ENCODE data around the gene TSPAN3. TPM values are rescaled to one million over a fixed set of nuclear protein-coding genes. Genes with fewer than 3 reads are reported as not detected.

Gene TSPAN3
- total RNA-seq, 4 donors from 2014 or later = 77.3 to 114 (median 87.0) TPM

DNA sequence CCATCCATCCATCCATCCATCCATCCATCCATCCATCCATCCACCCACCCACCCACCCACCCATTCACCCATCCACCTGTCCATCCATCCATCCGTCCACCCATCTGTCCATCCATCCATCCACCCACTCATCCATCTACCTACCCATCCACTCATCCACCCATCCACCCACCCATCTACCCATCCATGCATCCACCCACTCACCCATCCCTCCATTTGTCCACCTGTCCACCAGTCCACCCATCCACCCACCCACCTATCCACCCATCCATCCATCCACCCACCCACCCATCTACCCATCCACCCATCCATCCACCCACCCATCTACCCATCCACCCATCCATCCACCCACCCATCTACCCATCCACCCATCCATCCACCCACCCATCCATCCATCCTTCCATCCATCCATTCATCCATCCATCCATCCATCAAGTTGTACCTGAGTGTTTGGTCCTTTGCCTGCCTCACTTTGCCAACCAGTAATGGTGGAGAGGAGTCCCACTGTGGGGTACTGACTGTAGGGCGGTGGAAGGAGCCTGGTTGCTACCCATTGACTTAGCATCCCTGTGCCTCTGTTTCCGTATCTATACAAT lies 58.7 kb downstream of the TSPAN3 start:
- peaks cover 0 to 33% (median 0%) of the 10 kb centered on the region in 3 donors for H3K4me1 ChIP-seq
- intact Hi-C loops (cut with DNase I) = no loop called here
- DNase-seq = no peak

DNA sequence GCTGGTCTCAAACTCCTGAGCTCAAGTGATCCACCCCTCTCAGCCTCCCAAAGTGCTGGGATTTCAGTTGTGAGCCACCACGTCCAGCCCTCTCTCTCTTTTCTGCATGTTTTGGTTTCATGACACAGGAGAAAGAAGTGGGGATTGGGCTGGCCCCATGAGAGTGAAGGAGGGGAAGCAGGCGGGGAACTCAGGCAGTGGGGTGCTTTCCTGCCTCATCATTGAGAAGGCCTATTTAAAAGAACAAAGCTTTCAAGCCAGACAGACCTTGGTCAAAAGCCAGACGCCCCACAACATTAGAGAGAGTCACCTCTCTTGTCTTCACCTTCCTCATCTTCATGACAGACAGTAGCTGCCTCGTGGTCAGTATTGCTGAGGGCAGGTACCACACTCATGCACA lies 60.1 kb downstream of the TSPAN3 start:
- WGBS, 2 donors = 50 to 60% methylated on average over 1 to 2 of the region's 4 CpGs
- H3K27ac ChIP-seq = no peak overlapping the region
- H3K36me3 ChIP-seq = no peaks in the 10 kb centered on the region
- TF ChIP-seq CTCF (IDR thresholded peaks at IDR 0.05) = no peak
- TF ChIP-seq POLR2A (IDR thresholded peaks at IDR 0.05) = no peak
- intact Hi-C loops (cut with DNase I) = no loop called here
- no peak for DNase-seq
- H3K4me3 ChIP-seq = no peak overlapping the region
- no peaks in the 10 kb centered on the region for H3K9me3 ChIP-seq
- no peaks in the 10 kb centered on the region for H3K27me3 ChIP-seq
- H3K4me1 ChIP-seq = peaks cover 0 to 29% (median 0%) of the 10 kb centered on the region in 3 donors

More for the DNA sequence above, 58.7 kb downstream of the TSPAN3 start:
- TF ChIP-seq CTCF (IDR thresholded peaks at IDR 0.05) (no peak), POLR2A (IDR thresholded peaks at IDR 0.05) (no peak)
- H3K27ac ChIP-seq = peak overlapping the region in 1 of 4 donors; percentile 3
- H3K36me3 ChIP-seq = no peaks in the 10 kb centered on the region
- no peak overlapping the region for H3K4me3 ChIP-seq
- H3K27me3 ChIP-seq = no peaks in the 10 kb centered on the region
- no peaks in the 10 kb centered on the region for H3K9me3 ChIP-seq
- 90 to 100% methylated on average over 2 to 3 of the region's 3 CpGs for WGBS, 2 donors

DNA sequence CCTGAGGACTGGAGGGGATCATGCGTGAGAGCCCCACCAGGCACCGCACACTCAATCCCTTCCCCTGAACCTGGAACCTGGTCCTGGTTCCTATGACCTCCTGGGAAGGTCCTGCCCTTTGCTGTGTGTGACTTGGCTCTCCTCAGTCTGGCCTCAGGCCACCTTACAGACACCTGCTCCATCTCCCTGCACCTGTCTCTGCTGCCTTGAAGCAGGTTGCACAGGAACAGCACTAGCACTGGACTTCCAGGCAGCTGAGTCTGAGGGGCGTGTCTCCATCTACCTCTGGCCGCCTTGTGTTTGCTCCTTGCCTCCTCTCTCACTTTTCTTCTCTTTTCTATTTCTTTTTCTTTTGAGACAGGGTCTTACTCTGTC lies 60.6 kb downstream of the TSPAN3 start:
- no peak overlapping the region for H3K27ac ChIP-seq
- no peak overlapping the region for H3K4me3 ChIP-seq
- intact Hi-C loops (cut with DNase I) = no loop called here
- H3K36me3 ChIP-seq = no peaks in the 10 kb centered on the region
- no peak for TF ChIP-seq CTCF (IDR thresholded peaks at IDR 0.05)
- TF ChIP-seq POLR2A (IDR thresholded peaks at IDR 0.05) = no peak
- peaks cover 0 to 24% (median 0%) of the 10 kb centered on the region in 3 donors for H3K4me1 ChIP-seq
- no peaks in the 10 kb centered on the region for H3K9me3 ChIP-seq
- no peaks in the 10 kb centered on the region for H3K27me3 ChIP-seq
- WGBS, 2 donors = 72 to 93% methylated on average over 2 of the region's 4 CpGs
- no peak for DNase-seq

GRCh38 chr15:77009646-77010311 lies 61.1 kb downstream of the TSPAN3 start:
- Histone ChIP-seq H3K4me1 (peaks cover 0 to 18% (median 0%) of the 10 kb centered on the region in 3 donors), H3K27me3 (no peaks in the 10 kb centered on the region), H3K36me3 (no peaks in the 10 kb centered on the region), H3K9me3 (no peaks in the 10 kb centered on the region), H3K4me3 (no peak overlapping the region), H3K27ac (no peak overlapping the region)
- 50 to 88% methylated on average over 5 to 9 of the region's 14 CpGs for WGBS, 2 donors
- TF ChIP-seq CTCF (IDR thresholded peaks at IDR 0.05) = no peak
- no peak for TF ChIP-seq POLR2A (IDR thresholded peaks at IDR 0.05)
- intact Hi-C loops (cut with DNase I) = no loop called here
- DNase-seq = no peak

DNA sequence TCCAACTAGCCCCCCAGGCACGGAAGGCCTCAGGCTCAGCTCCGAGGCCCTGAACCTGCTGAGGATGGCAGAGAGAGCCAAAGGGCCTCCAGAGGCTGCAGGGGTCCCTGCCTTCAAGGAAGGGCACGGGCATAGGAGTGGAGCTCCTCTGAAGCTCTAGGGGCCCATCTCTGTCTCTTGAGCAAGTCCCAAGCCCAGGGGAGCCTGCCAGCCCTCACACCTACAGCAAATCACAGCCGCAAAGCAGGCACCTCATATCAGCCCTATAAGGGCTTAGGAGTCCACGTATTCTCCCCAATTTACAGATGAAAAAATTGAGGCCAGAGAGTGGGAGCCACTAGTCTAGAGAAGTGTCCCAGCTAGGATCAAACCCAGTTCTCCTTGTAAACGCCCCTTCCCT lies 61.7 kb downstream of the TSPAN3 start:
- TF ChIP-seq POLR2A (IDR thresholded peaks at IDR 0.05) (no peak), CTCF (IDR thresholded peaks at IDR 0.05) (no peak)

More for the DNA sequence above, 61.7 kb downstream of the TSPAN3 start:
- 80 to 90% methylated on average over 4 to 5 of the region's 6 CpGs for WGBS, 2 donors
- Histone ChIP-seq H3K36me3 (no peaks in the 10 kb centered on the region), H3K9me3 (no peaks in the 10 kb centered on the region), H3K27ac (no peak overlapping the region), H3K27me3 (no peaks in the 10 kb centered on the region), H3K4me1 (peaks cover 0 to 12% (median 0%) of the 10 kb centered on the region in 3 donors), H3K4me3 (no peak overlapping the region)
- DNase-seq = no peak
- intact Hi-C loops (cut with DNase I) = no loop called here
